ENCODE results near the gene TPRG1. TPM values are rescaled to one million over a fixed set of nuclear protein-coding genes. Genes with fewer than 3 reads are reported as not detected.
"Not testable (repeated sequence)": the region's sequence is repeated elsewhere in the genome, so short reads cannot be mapped to it uniquely, and the experiment has no call there.

TPRG1 gene
- polyA plus RNA-seq, 12 donors, result 1.9 to 4.3 (median 2.9) TPM; not detected in 2

GRCh38 chr3:189311521-189311920 lies 139.8 kb downstream of the TPRG1 start:
- DNase-seq, result no peak

GRCh38 chr3:189312866-189313265 lies 141.1 kb downstream of the TPRG1 start:
- DNase-seq, result peak; percentile 11

- DNase-seq, result no peak
Measured at GRCh38 chr3:189316296-189317019, 144.7 kb downstream of the TPRG1 start.

- no peak for DNase-seq
Measured at GRCh38 chr3:189317911-189318310, 146.1 kb downstream of the TPRG1 start.

- no peak for DNase-seq
Measured at GRCh38 chr3:189320511-189320910, 148.7 kb downstream of the TPRG1 start.

GRCh38 chr3:189322339-189322738 lies 150.6 kb downstream of the TPRG1 start:
- no peak for DNase-seq

GRCh38 chr3:189324538-189325138 lies 152.9 kb downstream of the TPRG1 start:
- DNase-seq, result no peak

- DNase-seq, result no peak
Measured at GRCh38 chr3:189325454-189325853, 153.7 kb downstream of the TPRG1 start.

GRCh38 chr3:189329630-189330029 lies 157.9 kb downstream of the TPRG1 start:
- DNase-seq, result not testable (repeated sequence)

GRCh38 chr3:189330066-189330465 lies 158.3 kb downstream of the TPRG1 start:
- DNase-seq, result no peak

- DNase-seq, result no peak
Measured at GRCh38 chr3:189331002-189331418, 159.2 kb downstream of the TPRG1 start.

GRCh38 chr3:189334064-189334920 lies 162.5 kb downstream of the TPRG1 start:
- DNase-seq, result no peak

GRCh38 chr3:189337673-189338091 lies 165.9 kb downstream of the TPRG1 start:
- DNase-seq, result no peak

- peak; percentile 48 for DNase-seq
Measured at GRCh38 chr3:189338366-189338765, 166.6 kb downstream of the TPRG1 start.

- no peak for DNase-seq
Measured at GRCh38 chr3:189339996-189340395, 168.2 kb downstream of the TPRG1 start.

- no peak for DNase-seq
Measured at GRCh38 chr3:189340680-189341460, 169.1 kb downstream of the TPRG1 start.

- DNase-seq, result no peak
Measured at GRCh38 chr3:189342811-189343210, 171.0 kb downstream of the TPRG1 start.

GRCh38 chr3:189344996-189345395 lies 173.2 kb downstream of the TPRG1 start:
- DNase-seq, result no peak

- DNase-seq, result no peak
Measured at GRCh38 chr3:189349772-189350171, 178.0 kb downstream of the TPRG1 start.

GRCh38 chr3:189353318-189353965 lies 181.7 kb downstream of the TPRG1 start:
- DNase-seq, result no peak
